ENCODE measurements around the gene STRN3.

DNA sequence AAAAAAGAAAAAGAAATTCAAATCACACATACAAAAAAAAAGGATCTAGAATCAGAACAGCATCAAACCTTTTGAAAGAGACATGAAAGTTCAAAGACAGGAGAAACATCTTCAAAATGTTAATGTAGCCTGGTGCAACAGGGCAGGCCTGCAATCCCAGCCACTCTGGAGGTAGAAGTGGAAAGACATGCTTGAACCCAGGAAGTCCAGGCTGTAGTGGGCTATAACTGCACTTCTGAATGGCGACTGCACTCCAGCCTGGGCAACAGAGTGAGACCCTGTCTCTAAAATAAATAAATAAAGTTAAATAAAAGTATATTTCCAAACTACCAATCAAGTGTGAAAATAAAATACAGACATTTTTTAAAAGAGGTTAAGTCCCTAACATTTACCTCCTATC, 19.5 kb downstream of the STRN3 start:
- TF ChIP-seq GATA3 (IDR thresholded peaks at IDR 0.05; ENCODE audit: low read depth, low read length) = no peak
- TF ChIP-seq GATA2 (IDR thresholded peaks at IDR 0.05; ENCODE audit: low read depth, low read length) = no peak
